ENCODE data around the gene PIP5KL1.

- TF ChIP-seq CTCF (conservative IDR thresholded peaks at IDR 0.05; ENCODE audit: low read length) (no peak), EZH2phosphoT487 (IDR thresholded peaks at IDR 0.05; ENCODE audit: borderline replicate concordance, low read depth, low read length) (no peak)
Observed at GRCh38 chr9:127963359-127964064, 32.9 kb upstream of the PIP5KL1 start.

Data from OCI-LY7 (cell line).